Measurements from ENCODE around the gene GAS1. TPM values are rescaled to one million over a fixed set of nuclear protein-coding genes. Genes with fewer than 3 reads are reported as not detected.

Gene GAS1
- total RNA-seq, 6 experiments from 2014 or later: 0.93 to 3.7 (median 2.4) TPM

- TF ChIP-seq POLR2A (IDR thresholded peaks at IDR 0.05): no peak
- TF ChIP-seq CTCF (IDR thresholded peaks at IDR 0.05): no peak
- no peaks in the 10 kb centered on the region for H3K9me3 ChIP-seq
- ATAC-seq (no peak), DNase-seq (no peak)
- H3K36me3 ChIP-seq: no peaks in the 10 kb centered on the region
- H3K27ac ChIP-seq: no peak overlapping the region
- no peaks in the 10 kb centered on the region for H3K4me1 ChIP-seq
- intact Hi-C loops (cut with DNase I): no loop called here
- H3K27me3 ChIP-seq: peaks cover 0 to 7% of the 10 kb centered on the region in 2 donors
- H3K4me3 ChIP-seq: no peak overlapping the region
- WGBS (ENCODE audit: insufficient coverage, low coverage, low lambda C conversion rate, missing lambda C conversion rate): 48% methylated on average over 3 of the region's 6 CpGs
Observed at GRCh38 chr9:86960938-86961337, 13.6 kb upstream of the GAS1 start.

GRCh38 chr9:86958203-86958602 is 10.9 kb upstream of the GAS1 start:
- ATAC-seq (no peak), DNase-seq (no peak)
- Histone ChIP-seq H3K4me1 (no peaks in the 10 kb centered on the region), H3K9me3 (no peaks in the 10 kb centered on the region), H3K4me3 (no peak overlapping the region), H3K27ac (no peak overlapping the region), H3K27me3 (peaks cover 0 to 7% of the 10 kb centered on the region in 2 donors), H3K36me3 (no peaks in the 10 kb centered on the region)
- intact Hi-C loops (cut with DNase I): no loop called here
- WGBS (ENCODE audit: insufficient coverage, low coverage, low lambda C conversion rate, missing lambda C conversion rate): 77% methylated on average over 1 of the region's 1 CpG
- no peak for TF ChIP-seq POLR2A (IDR thresholded peaks at IDR 0.05)
- TF ChIP-seq CTCF (IDR thresholded peaks at IDR 0.05): no peak

GRCh38 chr9:86955561-86955960 is 8.3 kb upstream of the GAS1 start:
- H3K4me3 ChIP-seq: no peak overlapping the region
- intact Hi-C loops (cut with DNase I): no loop called here
- H3K9me3 ChIP-seq: no peaks in the 10 kb centered on the region
- peaks cover 0 to 7% of the 10 kb centered on the region in 2 donors for H3K27me3 ChIP-seq
- ATAC-seq (no peak), DNase-seq (no peak)
- no peaks in the 10 kb centered on the region for H3K4me1 ChIP-seq
- no peaks in the 10 kb centered on the region for H3K36me3 ChIP-seq
- TF ChIP-seq POLR2A (IDR thresholded peaks at IDR 0.05) (no peak), CTCF (IDR thresholded peaks at IDR 0.05) (no peak)
- no peak overlapping the region for H3K27ac ChIP-seq
- WGBS (ENCODE audit: insufficient coverage, low coverage, low lambda C conversion rate, missing lambda C conversion rate): 75% methylated on average over 4 of the region's 4 CpGs

GRCh38 chr9:86955042-86955441 is 7.7 kb upstream of the GAS1 start:
- 75% methylated on average over 2 of the region's 2 CpGs for WGBS (ENCODE audit: insufficient coverage, low coverage, low lambda C conversion rate, missing lambda C conversion rate)
- H3K9me3 ChIP-seq: no peaks in the 10 kb centered on the region
- no peak for TF ChIP-seq CTCF (IDR thresholded peaks at IDR 0.05)
- TF ChIP-seq POLR2A (IDR thresholded peaks at IDR 0.05): no peak
- intact Hi-C loops (cut with DNase I): no loop called here
- H3K4me1 ChIP-seq: no peaks in the 10 kb centered on the region
- H3K27ac ChIP-seq: no peak overlapping the region
- ATAC-seq (no peak), DNase-seq (no peak)
- H3K36me3 ChIP-seq: no peaks in the 10 kb centered on the region
- no peak overlapping the region for H3K4me3 ChIP-seq
- H3K27me3 ChIP-seq: peaks cover 0 to 7% of the 10 kb centered on the region in 2 donors

GRCh38 chr9:86953181-86953580 is 5.9 kb upstream of the GAS1 start:
- H3K27me3 ChIP-seq: peaks cover 0 to 2% of the 10 kb centered on the region in 2 donors
- no peaks in the 10 kb centered on the region for H3K9me3 ChIP-seq
- ATAC-seq: no peak
- H3K36me3 ChIP-seq: no peaks in the 10 kb centered on the region
- peaks cover 0 to 6% (median under 1%) of the 10 kb centered on the region in 4 donors for H3K4me1 ChIP-seq
- no peak for TF ChIP-seq CTCF (IDR thresholded peaks at IDR 0.05)
- TF ChIP-seq POLR2A (IDR thresholded peaks at IDR 0.05): no peak
- no peak overlapping the region for H3K4me3 ChIP-seq
- intact Hi-C loops (cut with DNase I): no loop called here
- WGBS (ENCODE audit: insufficient coverage, low coverage, low lambda C conversion rate, missing lambda C conversion rate): 84% methylated on average over 5 of the region's 5 CpGs
- no peak for DNase-seq
- no peak overlapping the region for H3K27ac ChIP-seq

All from right lobe of liver (tissue), 6 donors.